GM18517 (cell line): ENCODE data around the gene TTLL11.
"Not testable (repeated sequence)": the region's sequence is repeated elsewhere in the genome, so short reads cannot be mapped to it uniquely, and the experiment has no call there.

Source experiments
- ATAC-seq: cut with Tn5 transposase; IDR thresholded peaks from one replicate; pipeline ENCODE4 v1.9.1; 2021; ENCODE audit warnings: mild to moderate bottlenecking, moderate library complexity; ENCODE audit not compliant: unreplicated experiment

The TTLL11 gene

DNA sequence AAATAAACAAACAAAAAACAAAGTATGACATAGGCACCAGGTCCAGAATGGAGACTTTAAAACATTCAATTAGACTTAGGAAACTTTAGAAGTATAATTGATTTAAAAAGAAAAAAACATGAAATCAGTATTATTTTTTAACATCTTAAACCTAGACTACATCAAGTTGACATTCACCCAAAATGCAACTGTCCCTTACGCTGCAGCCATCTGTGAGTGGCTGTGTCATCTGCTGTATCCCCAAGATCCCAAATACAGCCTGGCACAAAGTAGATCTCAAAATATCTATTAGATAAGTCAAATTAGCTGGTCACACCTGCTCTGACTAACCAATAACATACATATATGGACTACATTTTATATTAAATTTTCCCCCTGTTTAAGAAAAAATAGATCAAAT, 7.8 kb downstream of the TTLL11 start:
- ATAC-seq: no peak

DNA sequence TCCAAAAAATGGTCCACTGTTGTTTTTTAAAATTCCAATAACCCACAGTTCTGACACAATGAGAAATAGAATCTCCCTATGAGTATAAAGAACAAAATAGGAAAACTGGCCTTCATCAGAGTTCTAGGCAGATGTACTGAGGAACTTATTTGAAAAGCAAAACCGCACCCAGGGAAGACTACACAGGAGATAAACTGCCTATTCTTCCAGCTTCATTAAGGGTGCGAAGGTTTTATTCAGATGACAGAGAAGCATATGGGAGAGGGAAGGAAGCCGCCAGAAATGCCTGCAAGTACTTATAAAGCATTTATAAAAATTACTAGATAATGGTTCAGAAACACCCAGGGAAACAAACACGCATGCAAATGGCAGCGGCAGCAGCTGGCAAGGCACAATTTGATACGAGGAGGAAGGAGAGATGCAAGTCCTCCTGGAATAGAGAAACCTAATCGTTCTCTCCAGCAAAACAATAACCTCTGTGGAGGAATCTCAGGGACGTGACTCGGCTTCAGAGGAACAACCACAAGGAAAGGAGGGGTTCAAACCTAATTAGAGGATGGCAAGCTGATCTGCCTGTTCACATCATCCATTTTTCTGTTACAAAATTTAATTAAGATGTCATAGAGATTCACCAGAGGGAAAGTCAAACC, 9.0 kb downstream of the TTLL11 start:
- no peak for ATAC-seq

DNA sequence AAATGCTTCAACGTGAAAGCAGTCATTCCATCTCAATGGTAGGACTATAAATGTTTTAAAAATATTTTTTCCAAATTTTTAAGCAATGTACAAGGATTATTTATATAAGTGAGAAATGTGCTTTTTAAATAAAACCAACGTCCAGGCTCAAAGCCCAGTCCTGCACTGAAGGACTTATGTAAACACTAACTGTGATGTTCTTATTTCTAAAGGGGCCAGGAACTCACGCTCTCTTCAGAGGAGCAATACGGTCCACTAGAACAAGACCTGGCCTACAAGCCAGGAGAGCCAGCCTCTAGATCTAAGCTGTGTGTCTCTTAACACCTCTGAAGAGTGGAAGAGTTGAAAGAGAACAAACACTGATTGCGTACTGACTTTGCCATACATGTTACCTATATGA, 12.1 kb downstream of the TTLL11 start:
- ATAC-seq: no peak

DNA sequence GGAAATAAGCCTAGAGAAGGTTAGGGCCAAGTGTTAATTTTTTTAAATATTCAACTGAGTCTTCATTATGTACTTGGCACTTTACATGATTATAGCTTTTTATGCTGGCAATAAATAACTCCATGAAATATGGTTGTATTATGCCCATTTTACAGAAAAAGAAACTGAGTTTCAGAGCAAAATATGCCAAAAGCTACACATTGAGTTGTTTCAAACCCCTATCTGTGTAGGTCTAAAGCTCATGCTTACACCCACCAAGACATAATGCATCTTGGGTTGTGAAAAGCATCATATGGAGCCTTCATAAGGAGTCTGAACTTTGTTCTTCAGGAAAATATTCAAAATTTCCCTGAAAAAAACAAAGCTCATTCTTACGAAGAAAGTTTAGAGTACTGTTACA, 14.6 kb downstream of the TTLL11 start:
- ATAC-seq: no peak

DNA sequence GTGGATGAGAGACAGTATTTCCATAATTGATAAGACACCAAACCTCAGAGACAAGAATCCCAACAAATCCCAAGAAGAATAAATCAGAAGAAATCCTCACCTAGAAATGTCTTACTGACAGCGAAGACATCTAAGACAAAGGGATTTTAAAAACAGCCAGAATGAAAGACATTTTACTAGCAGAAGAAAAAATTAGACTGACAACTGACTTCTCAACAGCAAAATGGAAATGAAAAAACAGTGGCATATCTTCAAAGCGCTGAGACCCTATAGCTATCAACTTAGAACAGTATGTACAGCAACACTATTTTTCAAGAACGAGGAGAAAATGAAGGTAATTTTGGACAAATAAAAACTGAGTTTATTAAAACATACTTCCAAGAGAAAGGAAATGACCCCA, 16.3 kb downstream of the TTLL11 start:
- ATAC-seq: no peak

DNA sequence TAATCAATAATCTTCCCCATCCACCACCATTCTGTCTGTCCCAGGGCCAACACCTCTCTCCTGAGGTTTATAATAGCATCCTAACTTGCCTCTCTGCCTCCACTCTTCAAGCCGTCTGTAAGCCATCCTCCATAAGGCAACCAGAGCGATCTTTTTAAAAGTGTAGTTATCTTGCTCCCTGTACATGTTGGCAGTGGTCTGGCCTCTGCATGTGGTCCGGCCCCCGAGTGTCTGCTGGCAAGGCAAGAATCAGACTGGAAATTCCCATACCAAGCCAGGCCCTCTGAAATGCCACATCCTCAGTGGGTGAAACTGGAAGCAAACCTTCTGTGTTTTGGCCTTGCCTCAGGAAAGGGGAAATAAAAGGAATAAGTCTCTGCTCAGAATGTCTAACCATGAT, 17.0 kb downstream of the TTLL11 start:
- no peak for ATAC-seq

DNA sequence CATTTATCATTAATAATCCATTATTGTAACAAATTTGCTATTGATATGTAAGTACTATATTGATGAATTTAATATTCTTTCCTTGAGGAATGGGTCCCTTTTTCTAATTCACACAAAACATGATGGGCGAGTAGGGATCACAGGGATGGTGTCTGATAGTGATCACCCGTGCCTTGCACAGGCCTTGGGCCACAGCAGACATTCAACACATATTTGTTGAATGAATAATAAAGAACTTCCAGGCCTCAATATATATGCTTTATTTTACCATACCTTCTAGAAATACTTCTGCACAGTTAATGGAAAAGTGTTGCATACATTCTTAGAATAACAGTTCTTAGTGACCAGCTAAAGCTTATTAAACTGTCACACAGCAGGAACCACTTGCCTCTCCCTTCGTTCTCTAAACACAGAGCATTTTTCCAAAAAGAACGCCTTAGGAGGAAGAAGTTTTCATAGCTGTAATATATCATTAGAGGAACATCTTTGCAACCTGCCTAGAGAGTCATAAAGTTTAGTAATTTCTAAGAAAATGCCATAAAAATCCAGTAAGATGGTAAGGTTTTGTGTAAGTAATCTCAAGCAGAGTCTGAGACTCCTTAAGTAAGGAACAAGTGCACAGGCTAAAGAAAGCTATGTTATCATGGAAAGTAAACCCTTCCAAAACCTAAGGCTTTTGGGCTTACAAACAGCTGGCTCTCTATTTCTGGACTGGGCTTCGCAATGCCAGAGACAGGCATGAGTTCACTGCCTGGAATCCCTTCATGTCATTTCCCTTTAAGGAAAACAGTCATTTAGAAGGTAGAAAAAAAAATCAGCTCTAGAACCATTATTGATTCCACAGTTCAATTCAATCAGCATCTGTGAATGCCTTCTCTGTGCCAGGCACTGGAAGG, 17.7 kb downstream of the TTLL11 start:
- ATAC-seq: no peak

DNA sequence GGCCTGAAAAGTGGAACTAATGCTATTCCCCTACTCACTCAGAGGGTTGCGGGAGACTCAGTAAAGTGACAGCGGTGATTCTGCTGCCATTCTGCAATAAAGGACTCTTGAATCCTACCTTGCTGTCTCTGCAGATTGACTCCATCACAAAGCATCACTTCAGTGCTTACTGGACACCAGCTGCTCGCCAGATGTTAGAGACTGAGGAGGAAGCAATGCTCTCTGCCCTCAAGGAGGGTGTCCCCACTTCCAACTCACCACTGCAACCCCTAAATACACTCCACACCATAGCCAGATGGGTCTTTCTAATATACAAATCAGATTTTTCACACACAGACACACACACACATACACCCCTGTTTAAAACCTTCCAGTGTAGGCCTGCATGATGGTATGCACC, 21.4 kb downstream of the TTLL11 start:
- no peak for ATAC-seq

DNA sequence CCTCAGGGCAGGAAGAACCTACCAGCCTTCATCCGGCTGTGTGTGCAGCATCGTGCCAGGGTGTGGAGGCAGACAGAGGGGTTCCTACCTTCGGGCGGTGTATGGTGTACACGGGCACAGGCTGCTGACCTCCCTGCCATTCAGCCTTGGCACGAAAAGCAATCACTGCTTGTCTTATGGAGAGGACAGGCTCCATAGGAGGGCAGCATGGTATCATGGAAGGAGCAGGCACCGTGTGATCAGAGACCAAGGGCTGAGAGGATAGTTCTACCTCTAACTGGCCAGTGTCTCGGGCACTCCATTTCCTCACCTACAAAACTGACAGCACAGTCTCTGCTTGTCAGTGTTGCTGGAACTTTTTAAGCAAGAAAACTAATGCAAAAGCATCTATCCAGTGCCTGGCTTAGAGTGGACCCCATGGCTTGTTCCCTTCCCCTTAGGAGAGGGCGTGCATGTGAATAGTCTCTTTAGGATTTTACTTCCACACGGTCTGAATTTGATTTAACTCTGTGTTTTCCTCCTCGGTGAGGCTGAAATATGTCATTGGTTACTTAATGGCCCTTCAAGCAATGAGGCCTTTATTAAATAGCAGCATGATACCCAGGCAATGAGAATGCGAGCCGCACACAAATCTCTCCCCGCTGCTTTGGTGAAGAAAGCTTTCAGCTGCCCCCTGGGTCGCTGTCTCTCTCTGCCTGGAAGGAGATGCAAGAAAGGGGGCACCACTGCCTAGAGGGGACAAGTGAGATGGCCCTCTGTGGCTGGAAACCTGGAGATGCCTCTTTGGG, 22.2 kb downstream of the TTLL11 start:
- no peak for ATAC-seq

DNA sequence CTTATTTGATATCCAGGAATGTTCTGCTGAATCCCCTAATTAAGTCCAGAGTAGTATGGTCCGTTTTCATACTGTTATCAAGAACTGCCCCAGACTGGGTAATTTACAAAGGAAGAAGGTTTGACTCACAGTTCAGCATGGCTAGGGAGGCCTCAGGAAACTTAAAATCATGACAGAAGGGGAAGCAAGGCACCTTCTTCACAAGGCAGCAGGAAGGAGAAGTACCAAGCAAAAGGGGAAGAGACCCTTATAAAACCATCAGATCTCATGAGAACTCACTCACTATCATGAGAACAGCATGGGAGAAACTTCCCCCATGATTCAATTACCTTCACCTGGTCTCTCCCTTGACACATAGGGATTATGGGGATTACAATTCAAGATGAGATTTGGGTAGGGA, 26.4 kb downstream of the TTLL11 start:
- not testable (repeated sequence) for ATAC-seq

DNA sequence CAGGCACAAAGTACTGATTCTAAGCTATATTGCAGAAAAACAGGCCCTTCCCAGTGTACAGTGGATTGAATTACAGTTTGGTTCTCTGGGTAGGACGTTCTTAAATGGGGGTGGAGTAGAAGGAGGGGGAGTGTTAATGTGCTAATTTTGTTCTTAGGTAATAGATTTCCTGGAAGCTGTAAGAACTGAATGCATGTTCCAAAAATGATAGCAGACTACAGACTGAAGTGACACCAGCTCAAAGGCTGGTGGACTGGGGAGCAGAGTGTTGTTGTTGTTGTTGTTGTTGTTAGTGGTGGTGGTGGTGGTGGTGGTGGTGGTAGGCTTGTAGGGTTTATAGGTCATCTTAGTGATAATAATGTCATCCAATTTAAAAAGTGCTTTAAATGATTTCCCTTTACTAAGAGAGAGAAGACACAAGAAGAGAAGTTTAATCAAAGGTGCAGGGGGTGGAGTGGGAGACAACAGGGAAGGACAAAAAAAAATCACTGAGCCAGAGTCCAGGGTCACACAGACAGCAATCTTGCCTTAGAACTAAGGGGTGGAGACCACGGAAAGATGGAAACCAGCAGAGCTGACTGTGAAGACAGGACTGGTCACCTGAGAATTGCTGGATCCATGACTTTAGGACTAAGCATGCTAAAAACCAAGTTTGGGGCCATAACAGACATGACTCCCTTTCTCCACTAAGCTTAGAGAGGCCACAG, 27.0 kb downstream of the TTLL11 start:
- ATAC-seq: no peak

DNA sequence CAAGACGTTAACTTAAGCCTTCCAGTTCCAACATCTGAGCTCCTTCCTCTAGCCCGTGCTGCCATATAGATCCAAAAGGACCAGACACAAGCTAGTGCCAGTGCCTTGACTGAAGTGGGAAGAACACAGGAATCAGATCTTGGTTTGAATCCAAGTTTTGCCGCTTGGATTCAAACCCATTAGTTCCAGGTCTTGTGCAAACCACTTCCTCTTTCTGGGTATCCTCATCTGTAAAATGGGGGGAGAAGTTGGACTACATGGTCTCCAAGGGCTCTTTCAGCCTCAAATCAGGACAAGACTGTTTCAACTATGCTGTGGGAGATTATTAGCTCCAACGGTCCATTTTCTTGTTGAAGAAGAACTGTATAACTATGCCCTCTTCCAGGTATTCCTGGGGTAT, 32.6 kb downstream of the TTLL11 start:
- ATAC-seq: no peak

DNA sequence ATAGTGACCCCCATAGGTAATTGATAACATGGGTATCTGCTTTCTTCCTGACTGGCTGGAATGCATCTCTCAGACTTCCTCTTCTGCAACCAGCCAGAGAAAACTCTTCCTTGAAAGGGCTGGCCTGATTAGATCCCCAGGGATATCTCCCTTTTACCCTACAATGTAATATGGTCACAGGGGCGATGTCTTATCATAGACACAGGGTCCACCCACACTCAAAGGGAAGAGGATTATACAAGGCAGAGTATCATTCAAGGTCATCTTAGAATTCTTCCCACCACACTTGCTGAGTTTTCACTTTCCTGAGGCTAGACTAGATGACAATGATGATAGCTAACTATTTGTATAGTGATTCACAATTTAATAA, 33.2 kb downstream of the TTLL11 start:
- no peak for ATAC-seq

DNA sequence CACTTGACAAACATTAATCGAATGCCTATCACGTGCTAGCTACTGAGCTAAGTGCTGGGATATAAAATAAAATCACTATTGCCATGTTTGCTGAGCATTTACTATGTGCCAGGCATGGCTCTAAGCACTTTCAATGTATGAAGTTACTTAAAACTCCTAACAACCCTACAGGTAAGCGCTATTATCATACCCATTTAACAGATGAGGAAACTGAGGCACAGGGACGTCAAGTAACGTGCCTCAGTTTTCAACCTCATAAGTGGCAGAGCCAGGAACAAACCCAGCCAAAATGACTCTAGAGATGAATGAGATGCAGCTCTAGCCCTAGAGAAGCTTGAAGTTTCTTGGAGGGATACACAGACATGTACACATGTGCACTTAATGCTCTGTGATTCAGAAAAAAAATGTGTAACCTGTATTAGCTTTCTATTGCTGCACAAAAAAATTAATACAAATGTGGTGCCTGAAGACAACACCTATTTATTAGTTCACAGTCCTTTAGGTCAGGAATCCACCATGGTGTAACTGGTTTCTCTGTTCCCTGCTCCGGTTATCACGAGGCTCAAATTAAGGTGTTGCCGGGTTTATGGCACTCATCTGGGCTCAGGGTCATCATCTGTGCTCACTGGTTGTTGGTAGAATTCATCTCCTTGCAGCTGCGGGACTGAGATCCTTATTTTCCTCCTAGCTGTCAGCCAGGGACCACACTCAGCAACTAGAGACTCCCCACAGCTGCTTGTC, 33.7 kb downstream of the TTLL11 start:
- ATAC-seq: no peak

DNA sequence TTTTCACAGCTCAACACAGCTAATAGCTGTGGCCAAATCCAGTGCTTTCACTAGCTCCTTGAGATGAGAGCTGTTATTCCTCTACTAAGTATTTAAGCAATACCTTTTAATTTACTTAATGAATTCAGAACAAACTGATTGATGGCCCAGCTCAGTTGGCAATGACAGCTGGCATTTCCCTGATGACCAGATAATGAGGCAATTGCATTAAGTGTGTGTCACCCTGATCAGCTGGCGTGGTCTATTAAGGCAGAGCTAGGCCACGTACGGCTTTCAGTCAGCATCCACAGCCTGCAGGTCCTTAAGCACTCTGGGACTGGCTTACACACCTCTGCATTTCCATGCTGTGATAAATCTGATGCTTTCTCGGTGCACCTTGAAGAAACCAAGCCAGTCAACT, 34.4 kb downstream of the TTLL11 start:
- ATAC-seq: no peak

DNA sequence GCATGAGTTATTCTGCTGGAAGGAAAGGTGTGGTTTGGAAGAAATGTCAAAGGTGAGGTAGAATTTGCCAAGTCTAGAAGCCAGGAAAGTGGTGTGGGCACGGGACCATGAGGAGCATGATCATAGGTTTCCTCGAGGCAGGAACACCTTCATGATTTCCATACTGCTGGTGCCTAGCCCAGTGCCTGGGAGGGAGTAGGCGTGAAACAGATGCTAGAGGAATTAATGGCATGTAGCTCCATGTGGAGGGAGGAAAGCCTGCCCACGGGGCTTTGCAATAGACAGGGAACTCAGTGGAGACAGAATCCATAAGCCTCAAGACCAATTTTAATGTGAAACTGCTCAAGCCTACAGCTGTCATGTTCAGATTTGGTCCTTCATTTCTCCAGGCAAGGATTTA, 35.1 kb downstream of the TTLL11 start:
- ATAC-seq: no peak

DNA sequence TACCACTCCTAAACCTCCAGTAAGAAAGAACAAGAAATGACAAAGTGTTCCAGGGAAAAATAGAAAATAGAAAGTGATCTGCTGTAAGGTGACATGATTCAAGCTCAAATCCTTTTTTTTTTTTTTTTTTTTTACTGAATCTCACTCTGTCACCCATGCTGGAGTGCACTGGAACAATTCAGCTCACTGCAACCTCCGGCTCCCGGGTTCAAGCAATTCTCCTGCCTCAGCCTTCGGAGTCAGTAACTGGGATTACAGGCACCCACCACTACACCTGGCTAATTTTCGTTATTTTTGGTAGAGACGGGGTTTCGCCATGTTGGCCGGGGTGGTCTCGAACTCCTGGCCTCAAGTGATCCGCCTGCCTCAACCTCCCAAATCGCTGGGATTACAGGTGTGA, 35.9 kb downstream of the TTLL11 start:
- no peak for ATAC-seq

DNA sequence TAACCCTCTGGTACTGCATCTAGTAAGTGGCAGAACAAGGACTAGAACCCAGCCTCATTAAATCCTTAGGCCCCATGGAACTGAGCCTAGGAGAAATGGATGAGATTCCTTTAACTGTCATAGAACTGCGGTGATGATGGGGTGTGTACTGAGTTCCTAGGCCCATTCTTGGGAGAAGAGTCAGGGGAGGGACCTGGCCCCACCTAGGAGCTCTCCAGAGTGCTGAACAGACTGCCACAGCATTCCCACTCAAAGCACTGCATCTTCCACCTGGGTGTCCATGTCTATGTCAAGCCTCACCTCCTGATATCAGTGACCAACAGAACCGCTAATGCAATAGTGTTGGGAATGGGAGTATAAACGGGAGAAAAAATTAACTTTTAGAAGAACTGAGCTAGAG, 36.6 kb downstream of the TTLL11 start:
- no peak for ATAC-seq

DNA sequence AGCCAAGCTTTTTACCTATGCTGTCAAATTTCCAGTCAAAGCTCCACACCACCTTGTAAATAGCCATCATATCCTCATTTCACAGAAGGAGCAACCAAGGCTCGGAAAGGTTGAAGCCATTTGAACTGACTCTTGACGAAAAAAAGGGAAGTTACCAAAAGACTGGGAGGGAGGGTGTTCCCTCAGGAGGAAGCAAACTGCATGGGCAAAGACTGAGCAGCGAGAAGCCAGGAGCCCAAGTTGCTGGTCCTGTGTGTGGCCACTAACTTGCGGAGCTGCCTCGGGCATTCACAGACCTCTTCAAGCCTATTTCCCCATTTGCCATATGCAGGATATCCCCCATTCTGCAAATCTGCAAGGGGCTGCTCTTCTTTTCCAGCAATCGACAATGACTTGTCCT, 37.4 kb downstream of the TTLL11 start:
- ATAC-seq: no peak

DNA sequence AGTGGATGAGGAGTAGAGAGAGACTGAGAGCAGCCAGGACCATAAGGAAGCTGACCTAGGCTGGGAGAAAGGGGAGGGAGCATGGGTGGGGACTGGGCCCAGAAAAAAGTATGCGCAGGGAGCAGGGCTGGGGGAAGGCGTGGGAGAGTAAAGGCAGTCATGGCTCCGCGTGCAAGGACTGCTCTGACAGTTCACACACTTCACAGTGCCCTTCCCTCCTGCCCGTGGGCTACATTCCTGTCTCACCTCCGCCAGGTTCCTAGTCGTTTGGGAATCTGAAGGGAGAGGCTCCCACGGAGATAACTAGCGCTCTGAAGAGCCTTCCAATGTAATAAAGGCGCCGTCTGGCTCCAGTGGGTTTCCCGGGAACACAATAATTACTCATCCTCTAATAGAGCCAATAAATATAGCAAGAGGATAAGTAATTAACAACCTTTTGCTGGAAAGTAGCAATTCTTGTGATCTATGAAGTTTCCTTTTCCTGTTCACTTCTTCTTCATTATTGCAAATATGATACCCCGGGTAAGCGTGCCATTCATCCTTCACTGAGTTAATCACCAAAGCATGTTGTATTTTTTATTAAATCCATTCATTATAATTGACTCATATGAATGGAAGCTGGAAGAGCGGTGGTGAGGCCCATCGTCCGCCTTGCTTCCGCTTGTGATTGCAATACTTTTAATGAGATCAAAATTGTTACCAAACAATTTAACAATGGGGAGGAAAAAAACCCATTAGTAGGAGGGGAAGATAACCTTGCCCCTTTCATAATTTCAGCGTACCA, 39.3 kb downstream of the TTLL11 start:
- ATAC-seq: no peak
